Thymus (tissue), 11 donors: Measurements from ENCODE around the gene SLC10A3. TPM values are rescaled to one million over a fixed set of nuclear protein-coding genes. Genes with fewer than 3 reads are reported as not detected.

Experiments
- DNase-seq, 9 donors: peaks; one replicate each; pipeline ENCODE4 v3.0.0-alpha.2; 2013; ENCODE audit warnings: low spot score in 9 of 9, low read depth in 6 of 9, missing footprints in 1 of 9
- H3K27ac ChIP-seq, 2 donors: one replicate each; pipeline ENCODE4 v1.5.1; 2013; ENCODE audit warnings: control low read depth in 1 of 2, low read depth in 1 of 2, low read length in 1 of 2, mild to moderate bottlenecking in 1 of 2, moderate library complexity in 1 of 2
- H3K27me3 ChIP-seq, 2 donors: one replicate each; pipeline ENCODE4 v1.5.1; 2013; ENCODE audit warnings: low read length in 1 of 2; ENCODE audit not compliant: control insufficient read depth in 2 of 2, insufficient read depth in 1 of 2
- H3K36me3 ChIP-seq, 2 donors: one replicate each; pipeline ENCODE4 v1.5.1; 2013; ENCODE audit warnings: low read length in 1 of 2, mild to moderate bottlenecking in 1 of 2, moderate library complexity in 1 of 2; ENCODE audit not compliant: control insufficient read depth in 2 of 2, insufficient read depth in 2 of 2
- H3K4me1 ChIP-seq, 2 donors: one replicate each; pipeline ENCODE4 v1.5.1; 2013; ENCODE audit warnings: low read length in 2 of 2; ENCODE audit not compliant: control insufficient read depth in 2 of 2, insufficient read depth in 2 of 2
- H3K4me3 ChIP-seq, 2 donors: one replicate each; pipeline ENCODE4 v1.5.1; 2013; ENCODE audit warnings: low read length in 2 of 2, control low read depth in 1 of 2, mild to moderate bottlenecking in 1 of 2
- H3K9me3 ChIP-seq, 2 donors: one replicate each; pipeline ENCODE4 v1.5.1; 2013; ENCODE audit warnings: low read length in 1 of 2, mild to moderate bottlenecking in 1 of 2; ENCODE audit not compliant: control insufficient read depth in 2 of 2, insufficient read depth in 1 of 2
- WGBS: extraction: QIAGEN DNeasy Blood & Tissue Kit; methylation state at CpG from one replicate; pipeline ENCODE4 v1.1.7; 2013; 5-methylcytosine and 5-hydroxymethylcytosine counted together
- polyA plus RNA-seq: library from polyadenylated mRNA; stranded (reverse); fragments of 200-250 nt; gene quantifications from one replicate; pipeline ENCODE4 v1.2.3, GENCODE V29; 2013
- total RNA-seq: library from RNA; stranded (reverse); fragments of 120-200 nt; gene quantifications from one replicate; pipeline ENCODE4 v1.2.4, GENCODE V29; 2013
- donor health status: healthy.

The SLC10A3 gene
- total and polyA plus RNA-seq, 2 donors = 6.1 to 21.6 TPM

- WGBS = 5% methylated on average over 65 of the region's 65 CpGs
- Histone ChIP-seq H3K4me3 (peak overlapping the region; percentile 45 to 66), H3K36me3 (peaks cover 0 to 13% of the 10 kb centered on the region in 2 donors), H3K4me1 (peaks cover 2 to 5% of the 10 kb centered on the region in 2 donors), H3K27me3 (peaks cover 0 to 8% of the 10 kb centered on the region in 2 donors), H3K9me3 (peaks cover 0 to 4% of the 10 kb centered on the region in 2 donors), H3K27ac (peak overlapping the region in 1 of 2 donors; percentile 74)
- peak in 5 of 9 donors; percentile 39 to 67 (median 60) for DNase-seq
Observed at GRCh38 chrX:154457491-154458115, 32.8 kb downstream of the SLC10A3 start.

DNA sequence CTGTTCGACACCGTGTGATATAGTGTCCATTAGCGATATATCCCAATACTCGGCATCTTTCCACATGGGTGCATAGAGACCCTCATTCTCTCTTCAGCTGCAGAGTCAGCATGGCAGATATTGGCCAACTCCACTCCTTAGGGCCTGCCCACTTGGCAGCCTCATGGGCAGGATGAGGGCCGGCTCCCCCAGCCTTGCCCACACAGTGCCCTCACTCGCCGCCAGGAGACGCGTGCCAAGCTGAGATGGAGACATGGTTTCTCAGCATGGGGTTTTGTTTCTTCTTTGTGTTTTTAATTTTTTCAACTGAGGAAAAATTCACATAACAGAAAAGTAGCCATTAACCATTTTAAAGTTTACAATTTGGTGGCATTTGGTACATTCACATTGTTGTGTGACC is 37.6 kb downstream of the SLC10A3 start:
- H3K27me3 ChIP-seq = peaks cover 0 to 3% of the 10 kb centered on the region in 2 donors
- H3K4me3 ChIP-seq = no peak overlapping the region
- DNase-seq = no peak
- peaks cover 12 to 23% of the 10 kb centered on the region in 2 donors for H3K36me3 ChIP-seq
- no peak overlapping the region for H3K27ac ChIP-seq
- peaks cover 0 to 4% of the 10 kb centered on the region in 2 donors for H3K9me3 ChIP-seq
- H3K4me1 ChIP-seq = no peaks in the 10 kb centered on the region
- WGBS = 98% methylated on average over 9 of the region's 9 CpGs

- no peaks in the 10 kb centered on the region for H3K4me1 ChIP-seq
- no peak overlapping the region for H3K27ac ChIP-seq
- H3K36me3 ChIP-seq = peaks cover 12 to 23% of the 10 kb centered on the region in 2 donors
- no peaks in the 10 kb centered on the region for H3K27me3 ChIP-seq
- no peaks in the 10 kb centered on the region for H3K9me3 ChIP-seq
- WGBS = 96% methylated on average over 17 of the region's 17 CpGs
- no peak overlapping the region for H3K4me3 ChIP-seq
- no peak for DNase-seq
Observed at GRCh38 chrX:154450312-154450711, 40.1 kb downstream of the SLC10A3 start.

DNA sequence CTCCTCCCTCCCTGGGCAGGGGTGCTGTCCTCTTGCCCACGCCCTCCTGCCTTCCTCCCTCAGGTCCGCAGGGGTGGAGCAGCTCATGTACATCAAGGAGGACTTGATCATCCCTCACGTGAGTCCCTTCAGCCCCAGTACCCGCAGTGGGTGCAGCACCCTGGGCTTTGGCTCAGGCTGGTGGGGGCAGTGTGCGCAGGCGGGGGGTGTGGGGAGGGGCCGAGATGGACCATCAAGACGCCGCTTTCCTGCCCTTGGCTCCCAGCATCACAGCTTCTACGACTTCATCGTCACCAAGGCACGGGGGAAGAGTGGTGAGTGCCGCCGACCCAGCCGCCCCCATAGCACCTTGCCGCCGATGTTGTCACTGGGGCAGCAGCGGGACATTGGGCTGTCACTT is 40.8 kb downstream of the SLC10A3 start:
- Histone ChIP-seq H3K4me1 (peaks cover 0 to 2% of the 10 kb centered on the region in 2 donors), H3K4me3 (no peak overlapping the region), H3K27me3 (no peaks in the 10 kb centered on the region), H3K9me3 (no peaks in the 10 kb centered on the region), H3K27ac (no peak overlapping the region), H3K36me3 (peaks cover 12 to 23% of the 10 kb centered on the region in 2 donors)
- no peak for DNase-seq
- 97% methylated on average over 18 of the region's 18 CpGs for WGBS

DNA sequence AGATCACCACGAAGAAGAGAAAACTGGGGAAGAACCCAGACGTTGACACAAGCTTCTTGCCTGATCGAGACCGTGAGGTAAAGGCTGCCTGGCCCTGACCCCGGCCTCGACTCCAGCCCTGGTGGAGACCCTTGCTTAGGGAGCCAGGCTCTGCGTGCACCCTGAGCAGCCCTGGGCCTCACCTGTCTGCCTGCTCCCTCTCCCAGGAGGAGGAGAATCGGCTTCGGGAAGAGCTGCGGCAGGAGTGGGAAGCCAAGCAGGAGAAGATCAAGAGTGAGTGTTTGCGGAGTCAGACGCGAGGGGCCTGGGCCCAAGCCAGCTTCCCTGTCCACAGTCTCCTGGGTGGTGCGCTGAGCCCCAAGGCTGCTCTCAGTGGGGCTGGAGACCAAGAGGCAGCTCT is 41.9 kb downstream of the SLC10A3 start:
- peaks cover 4 to 9% of the 10 kb centered on the region in 2 donors for H3K4me1 ChIP-seq
- H3K27me3 ChIP-seq = no peaks in the 10 kb centered on the region
- DNase-seq = no peak
- 97% methylated on average over 14 of the region's 14 CpGs for WGBS
- peaks cover 12 to 23% of the 10 kb centered on the region in 2 donors for H3K36me3 ChIP-seq
- H3K9me3 ChIP-seq = no peaks in the 10 kb centered on the region
- no peak overlapping the region for H3K4me3 ChIP-seq
- H3K27ac ChIP-seq = no peak overlapping the region

DNA sequence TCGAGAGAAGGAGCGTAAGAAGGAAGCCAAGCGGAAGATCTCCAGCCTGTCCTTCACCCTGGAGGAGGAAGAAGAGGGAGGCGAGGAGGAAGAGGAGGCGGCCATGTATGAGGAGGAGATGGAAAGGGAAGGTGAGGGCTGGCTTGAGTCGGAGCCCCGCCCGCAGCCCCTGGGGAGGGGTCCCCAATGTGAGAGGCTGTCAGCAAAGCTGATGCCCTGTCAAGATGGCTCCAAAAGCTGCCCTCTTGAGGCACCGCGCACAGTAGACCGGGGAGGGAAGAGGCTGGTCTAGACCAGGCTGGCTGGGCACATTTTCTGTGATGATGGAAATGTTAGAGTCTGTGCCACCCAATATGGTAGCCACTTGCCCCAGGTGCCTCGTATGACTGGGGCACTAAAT is 44.0 kb downstream of the SLC10A3 start:
- Histone ChIP-seq H3K27me3 (no peaks in the 10 kb centered on the region), H3K36me3 (peaks cover 23 to 38% of the 10 kb centered on the region in 2 donors), H3K27ac (no peak overlapping the region), H3K4me3 (no peak overlapping the region), H3K9me3 (no peaks in the 10 kb centered on the region), H3K4me1 (peaks cover 4 to 11% of the 10 kb centered on the region in 2 donors)
- 98% methylated on average over 12 of the region's 12 CpGs for WGBS
- DNase-seq = no peak

- Histone ChIP-seq H3K9me3 (no peaks in the 10 kb centered on the region), H3K4me3 (no peak overlapping the region), H3K36me3 (peaks cover 25 to 40% of the 10 kb centered on the region in 2 donors), H3K4me1 (peaks cover 4 to 11% of the 10 kb centered on the region in 2 donors), H3K27me3 (no peaks in the 10 kb centered on the region), H3K27ac (no peak overlapping the region)
- no peak for DNase-seq
- 98% methylated on average over 16 of the region's 16 CpGs for WGBS
Observed at GRCh38 chrX:154445776-154446175, 44.7 kb downstream of the SLC10A3 start.

- no peak overlapping the region for H3K27ac ChIP-seq
- no peaks in the 10 kb centered on the region for H3K9me3 ChIP-seq
- H3K4me3 ChIP-seq = peak overlapping the region; percentile 36 to 60
- H3K27me3 ChIP-seq = no peaks in the 10 kb centered on the region
- no peak for DNase-seq
- H3K36me3 ChIP-seq = peaks cover 29 to 41% of the 10 kb centered on the region in 2 donors
- 94% methylated on average over 13 of the region's 13 CpGs for WGBS
- peaks cover 4 to 11% of the 10 kb centered on the region in 2 donors for H3K4me1 ChIP-seq
Observed at GRCh38 chrX:154444755-154445246, 45.6 kb downstream of the SLC10A3 start.

DNA sequence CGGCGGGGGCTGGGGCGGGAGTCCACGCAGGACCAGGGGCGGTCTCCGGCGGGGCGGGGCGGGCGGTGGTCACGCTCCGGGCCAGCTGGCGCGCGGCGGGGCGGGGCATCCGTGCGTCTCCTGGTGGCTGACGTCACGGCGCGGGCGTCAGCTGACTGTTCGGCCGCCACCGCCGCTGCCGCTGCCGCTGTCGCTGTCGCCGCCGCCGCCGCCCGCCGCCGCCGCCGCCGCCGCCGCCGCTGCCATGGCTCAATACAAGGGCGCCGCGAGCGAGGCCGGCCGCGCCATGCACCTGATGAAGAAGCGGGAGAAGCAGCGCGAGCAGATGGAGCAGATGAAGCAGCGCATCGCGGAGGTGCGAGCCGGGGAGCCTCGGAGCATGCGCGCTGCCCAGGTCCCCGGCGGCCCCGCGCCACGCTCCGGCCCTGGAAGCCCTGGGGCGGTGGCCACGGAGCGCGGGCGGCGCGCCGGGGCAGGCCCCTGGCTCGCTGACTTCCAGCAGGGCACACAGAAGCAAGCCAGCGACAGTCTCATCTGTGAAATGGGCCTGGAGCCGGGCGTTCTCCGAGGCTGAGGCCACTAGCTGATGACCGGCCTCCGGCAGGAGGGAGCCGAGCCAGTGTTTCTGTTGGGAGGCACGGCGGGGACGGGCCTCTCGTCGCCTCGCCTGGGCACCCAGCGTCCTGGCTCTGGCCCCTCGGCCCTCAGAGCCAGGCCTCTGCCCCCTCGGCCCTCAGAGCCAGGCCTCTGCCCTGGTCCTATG is 46.3 kb downstream of the SLC10A3 start, which contains the start of gene FAM50A:
FAM50A (plus strand) TSS at position 150 of the 763 bp plus-strand sequence; CDS start at position 245, 95 bp downstream.
- Histone ChIP-seq H3K9me3 (no peaks in the 10 kb centered on the region), H3K36me3 (peaks cover 27 to 42% of the 10 kb centered on the region in 2 donors), H3K4me1 (peaks cover 4 to 11% of the 10 kb centered on the region in 2 donors), H3K4me3 (peak within 1 kb of the TSS; percentile 36 to 60), H3K27ac (peak within 1 kb of the TSS in 1 of 2 donors; percentile 59), H3K27me3 (no peaks in the 10 kb centered on the region)
- WGBS = 8% methylated on average over 92 of the region's 94 CpGs
- DNase-seq = peak in 3 of 9 donors; percentile 41 to 56 (median 51)
